CD4-positive, alpha-beta memory T cell (primary cell): ENCODE results near the gene PLEKHH2. TPM values are rescaled to one million over a fixed set of nuclear protein-coding genes. Genes with fewer than 3 reads are reported as not detected.

Experiments used
- CTCF ChIA-PET: fragments of 350-600 bp; sonication (Branson Sonifier 250); formaldehyde crosslinking; loops from one replicate; lab custom pipeline; 2021; ENCODE audit warnings: inconsistent platforms; ENCODE audit not compliant: partially characterized antibody; lab: Charles Lee
- POLR2A ChIA-PET: fragments of 350-600 bp; sonication (Branson Sonifier 250); formaldehyde crosslinking; loops from one replicate; lab custom pipeline; 2021; ENCODE audit not compliant: partially characterized antibody; lab: Charles Lee
- DNase-seq, 5 donors: peaks; one replicate each; pipeline versions ENCODE4 v3.0.0 to v3.0.0-alpha.2; 2020 to 2022; ENCODE audit warnings: mixed read lengths in 1 of 5
- H3K27ac ChIP-seq: one replicate; pipeline ENCODE4 v1.7.0; 2013; ENCODE audit warnings: low read depth, low read length
- H3K27me3 ChIP-seq: 2 replicates; pipeline ENCODE4 v1.7.0; 2013; ENCODE audit warnings: mild to moderate bottlenecking, low read length, moderate library complexity; ENCODE audit not compliant: insufficient read depth
- H3K36me3 ChIP-seq: 2 replicates; pipeline ENCODE4 v1.7.0; 2013; ENCODE audit warnings: mild to moderate bottlenecking, low read length, moderate library complexity; ENCODE audit not compliant: insufficient read depth
- H3K4me1 ChIP-seq: 2 replicates; pipeline ENCODE4 v1.7.0; 2013; ENCODE audit warnings: mild to moderate bottlenecking, low read length, moderate library complexity; ENCODE audit not compliant: insufficient read depth
- H3K4me3 ChIP-seq, 2 donors: one replicate each; pipeline ENCODE4 v1.7.0; 2013; ENCODE audit warnings: low read length in 2 of 2, mild to moderate bottlenecking in 1 of 2
- H3K9me3 ChIP-seq, 2 donors: one replicate each; pipeline ENCODE4 v1.7.0; 2013; ENCODE audit warnings: low read length in 2 of 2, control low read depth in 1 of 2; ENCODE audit not compliant: control insufficient read depth in 1 of 2
- H3K27ac Mint-ChIP-seq, 7 donors: one replicate each; pipeline ENCODE4 v1.8.0; 2020 to 2021; ENCODE audit warnings: mixed read lengths in 7 of 7, mild to moderate bottlenecking in 6 of 7, inconsistent platforms in 3 of 7, moderate library complexity in 3 of 7
- H3K27me3 Mint-ChIP-seq, 2 donors: one replicate each; pipeline ENCODE4 v1.8.0; 2020 to 2021; ENCODE audit warnings: mixed read lengths in 2 of 2
- H3K36me3 Mint-ChIP-seq, 2 donors: one replicate each; pipeline ENCODE4 v1.8.0; 2020 to 2021; ENCODE audit warnings: mixed read lengths in 2 of 2, inconsistent platforms in 1 of 2, mild to moderate bottlenecking in 1 of 2
- H3K4me1 Mint-ChIP-seq, 4 donors: one replicate each; pipeline ENCODE4 v1.8.0; 2020 to 2021; ENCODE audit warnings: mixed read lengths in 4 of 4, mild to moderate bottlenecking in 1 of 4
- H3K4me3 Mint-ChIP-seq, 8 donors: one replicate each; pipeline ENCODE4 v1.8.0; 2020 to 2021; ENCODE audit warnings: mixed read lengths in 8 of 8, mild to moderate bottlenecking in 7 of 8, moderate library complexity in 6 of 8, inconsistent platforms in 3 of 8
- H3K9me3 Mint-ChIP-seq, 8 donors: one replicate each; pipeline ENCODE4 v1.8.0; 2020 to 2021; ENCODE audit warnings: mixed read lengths in 8 of 8, mild to moderate bottlenecking in 5 of 8, inconsistent platforms in 3 of 8, moderate library complexity in 1 of 8
- intact Hi-C: fragments of 100-400 bp; cut with micrococcal nuclease; formaldehyde crosslinking; loops from one replicate; pipeline ENCODE4 v1.15.1; 2023
- polyA plus RNA-seq, 2 donors: library from polyadenylated mRNA; unstranded; fragments of 300-500 nt; fragmentation: Illumina TruSeq; gene quantifications; one replicate each; pipeline ENCODE4 v1.2.3, GENCODE V29; 2021
- total RNA-seq, 2 experiments: library from RNA; stranded (reverse); gene quantifications; one replicate each; pipeline ENCODE4 v1.2.3, GENCODE V29; 2021

PLEKHH2 gene
- total and polyA plus RNA-seq, 4 experiments from 2014 or later, result 1.2 TPM; not detected in 2

GRCh38 chr2:43699761-43700160 lies 62.7 kb downstream of the PLEKHH2 start:
- H3K4me1 ChIP-seq, result no peaks in the 10 kb centered on the region
- H3K27me3 Mint-ChIP-seq, result peaks cover 4 to 11% of the 10 kb centered on the region in 2 donors
- peaks cover 0 to 5% (median 0%) of the 10 kb centered on the region in 8 donors for H3K9me3 Mint-ChIP-seq
- intact Hi-C loops, result no loop called here
- H3K27me3 ChIP-seq, result no peaks in the 10 kb centered on the region
- CTCF ChIA-PET, result no interaction called here
- H3K36me3 ChIP-seq, result no peaks in the 10 kb centered on the region
- H3K27ac Mint-ChIP-seq, result no peak overlapping the region
- no peak overlapping the region for H3K4me3 ChIP-seq
- no peak overlapping the region for H3K4me3 Mint-ChIP-seq
- H3K9me3 ChIP-seq, result no peaks in the 10 kb centered on the region
- no peaks in the 10 kb centered on the region for H3K4me1 Mint-ChIP-seq
- no peaks in the 10 kb centered on the region for H3K36me3 Mint-ChIP-seq
- POLR2A ChIA-PET, result no interaction called here
- no peak for DNase-seq
- no peak overlapping the region for H3K27ac ChIP-seq

- Histone ChIP-seq H3K9me3 (no peaks in the 10 kb centered on the region), H3K27ac (no peak overlapping the region), H3K27me3 (no peaks in the 10 kb centered on the region), H3K4me3 (no peak overlapping the region), H3K4me1 (no peaks in the 10 kb centered on the region), H3K36me3 (no peaks in the 10 kb centered on the region)
- ChIA-PET CTCF (no interaction called here), POLR2A (no interaction called here)
- Mint-ChIP-seq H3K4me1 (no peaks in the 10 kb centered on the region), H3K27ac (no peak overlapping the region), H3K9me3 (peaks cover 0 to 5% (median 0%) of the 10 kb centered on the region in 8 donors), H3K36me3 (no peaks in the 10 kb centered on the region), H3K4me3 (no peak overlapping the region), H3K27me3 (peaks cover 4 to 10% of the 10 kb centered on the region in 2 donors)
- DNase-seq, result no peak
- intact Hi-C loops, result no loop called here
These were observed 64.1 kb downstream of the PLEKHH2 start for GRCh38 chr2:43701111-43701510.

- H3K4me1 ChIP-seq, result no peaks in the 10 kb centered on the region
- no peak for DNase-seq
- no peak overlapping the region for H3K4me3 Mint-ChIP-seq
- no peak overlapping the region for H3K27ac Mint-ChIP-seq
- H3K9me3 Mint-ChIP-seq, result no peaks in the 10 kb centered on the region
- no peak overlapping the region for H3K27ac ChIP-seq
- H3K4me3 ChIP-seq, result no peak overlapping the region
- H3K36me3 ChIP-seq, result no peaks in the 10 kb centered on the region
- POLR2A ChIA-PET, result interaction anchor here (0.7 kb wide), 2 partner anchors 413 to 646 kb away, joined by 3 read pairs; no protein-coding TSS in a partner anchor
- H3K9me3 ChIP-seq, result no peaks in the 10 kb centered on the region
- H3K27me3 Mint-ChIP-seq, result peaks cover 10 to 21% of the 10 kb centered on the region in 2 donors
- intact Hi-C loops, result no loop called here
- H3K36me3 Mint-ChIP-seq, result no peaks in the 10 kb centered on the region
- CTCF ChIA-PET, result no interaction called here
- H3K4me1 Mint-ChIP-seq, result no peaks in the 10 kb centered on the region
- no peaks in the 10 kb centered on the region for H3K27me3 ChIP-seq
These were observed 70.4 kb downstream of the PLEKHH2 start for GRCh38 chr2:43707255-43708015.

- CTCF ChIA-PET, result no interaction called here
- H3K36me3 ChIP-seq, result no peaks in the 10 kb centered on the region
These were observed 71.1 kb downstream of the PLEKHH2 start for GRCh38 chr2:43708178-43708577.

GRCh38 chr2:43708891-43709290 lies 71.8 kb downstream of the PLEKHH2 start:
- intact Hi-C loops, result no loop called here

More at GRCh38 chr2:43708178-43708577, 71.1 kb downstream of the PLEKHH2 start:
- Histone ChIP-seq H3K9me3 (no peaks in the 10 kb centered on the region), H3K27ac (no peak overlapping the region), H3K4me3 (no peak overlapping the region), H3K4me1 (no peaks in the 10 kb centered on the region), H3K27me3 (no peaks in the 10 kb centered on the region)
- intact Hi-C loops, result no loop called here
- no peak for DNase-seq
- no peak overlapping the region for H3K27ac Mint-ChIP-seq
- H3K4me1 Mint-ChIP-seq, result no peaks in the 10 kb centered on the region
- H3K4me3 Mint-ChIP-seq, result no peak overlapping the region
- H3K9me3 Mint-ChIP-seq, result no peaks in the 10 kb centered on the region
- POLR2A ChIA-PET, result no interaction called here
- H3K36me3 Mint-ChIP-seq, result no peaks in the 10 kb centered on the region
- peaks cover 8 to 18% of the 10 kb centered on the region in 2 donors for H3K27me3 Mint-ChIP-seq

GRCh38 chr2:43710866-43711265 lies 73.8 kb downstream of the PLEKHH2 start:
- peaks cover 7 to 19% of the 10 kb centered on the region in 2 donors for H3K27me3 Mint-ChIP-seq
- CTCF ChIA-PET, result no interaction called here
- H3K36me3 Mint-ChIP-seq, result no peaks in the 10 kb centered on the region
- Histone ChIP-seq H3K4me1 (no peaks in the 10 kb centered on the region), H3K36me3 (no peaks in the 10 kb centered on the region), H3K27ac (no peak overlapping the region), H3K9me3 (no peaks in the 10 kb centered on the region), H3K27me3 (no peaks in the 10 kb centered on the region), H3K4me3 (no peak overlapping the region)
- POLR2A ChIA-PET, result no interaction called here
- intact Hi-C loops, result no loop called here
- no peak overlapping the region for H3K27ac Mint-ChIP-seq
- H3K9me3 Mint-ChIP-seq, result no peaks in the 10 kb centered on the region
- H3K4me3 Mint-ChIP-seq, result no peak overlapping the region
- DNase-seq, result no peak
- H3K4me1 Mint-ChIP-seq, result no peaks in the 10 kb centered on the region

More at GRCh38 chr2:43708891-43709290, 71.8 kb downstream of the PLEKHH2 start:
- Mint-ChIP-seq H3K9me3 (no peaks in the 10 kb centered on the region), H3K4me3 (no peak overlapping the region), H3K4me1 (no peaks in the 10 kb centered on the region), H3K27ac (no peak overlapping the region), H3K27me3 (peaks cover 8 to 18% of the 10 kb centered on the region in 2 donors), H3K36me3 (no peaks in the 10 kb centered on the region)
- ChIA-PET CTCF (no interaction called here), POLR2A (no interaction called here)
- Histone ChIP-seq H3K36me3 (no peaks in the 10 kb centered on the region), H3K4me3 (no peak overlapping the region), H3K4me1 (no peaks in the 10 kb centered on the region), H3K27ac (no peak overlapping the region), H3K9me3 (no peaks in the 10 kb centered on the region), H3K27me3 (no peaks in the 10 kb centered on the region)
- no peak for DNase-seq

GRCh38 chr2:43714164-43714563 lies 77.1 kb downstream of the PLEKHH2 start:
- Histone ChIP-seq H3K9me3 (no peaks in the 10 kb centered on the region), H3K4me1 (no peaks in the 10 kb centered on the region), H3K27ac (no peak overlapping the region), H3K36me3 (no peaks in the 10 kb centered on the region), H3K4me3 (no peak overlapping the region), H3K27me3 (no peaks in the 10 kb centered on the region)
- Mint-ChIP-seq H3K4me3 (no peak overlapping the region), H3K9me3 (no peaks in the 10 kb centered on the region), H3K36me3 (no peaks in the 10 kb centered on the region), H3K27ac (no peak overlapping the region), H3K27me3 (peaks cover 1 to 13% of the 10 kb centered on the region in 2 donors), H3K4me1 (no peaks in the 10 kb centered on the region)
- DNase-seq, result no peak
- intact Hi-C loops, result no loop called here
- ChIA-PET CTCF (no interaction called here), POLR2A (no interaction called here)
